Parathyroid adenoma (tissue), 2 donors: ENCODE measurements around the gene ARHGEF28.

Source experiments
- H2AFZ ChIP-seq: fragments of 300-600 bp; sonication (generic); one replicate; pipeline ENCODE4 v1.7.0; 2017; ENCODE audit warnings: antibody characterized with exemption, mild to moderate bottlenecking
- H3K27ac ChIP-seq: fragments of 300-600 bp; sonication (generic); one replicate; pipeline ENCODE4 v1.7.0; 2017
- H3K27me3 ChIP-seq: fragments of 300-600 bp; sonication (generic); one replicate; pipeline ENCODE4 v1.7.0; 2017; ENCODE audit warnings: low read length; ENCODE audit not compliant: control insufficient read depth, insufficient read depth
- H3K36me3 ChIP-seq: fragments of 300-600 bp; sonication (generic); one replicate; pipeline ENCODE4 v1.7.0; 2017; ENCODE audit warnings: low read length; ENCODE audit not compliant: control insufficient read depth, insufficient read depth
- H3K4me1 ChIP-seq: fragments of 300-600 bp; sonication (generic); one replicate; pipeline ENCODE4 v1.7.0; 2017; ENCODE audit warnings: control low read depth
- H3K4me2 ChIP-seq: fragments of 300-600 bp; sonication (generic); one replicate; pipeline ENCODE4 v1.7.0; 2017; ENCODE audit warnings: low read length
- H3K4me3 ChIP-seq: fragments of 300-600 bp; sonication (generic); one replicate; pipeline ENCODE4 v1.7.0; 2017; ENCODE audit warnings: low read depth, low read length
- H3K79me2 ChIP-seq: fragments of 300-600 bp; sonication (generic); one replicate; pipeline ENCODE4 v1.7.0; 2017; ENCODE audit warnings: control low read depth
- H3K9ac ChIP-seq: fragments of 300-600 bp; sonication (generic); one replicate; pipeline ENCODE4 v1.7.0; 2017; ENCODE audit warnings: mild to moderate bottlenecking
- H3K9me3 ChIP-seq: fragments of 300-600 bp; sonication (generic); one replicate; pipeline ENCODE4 v1.7.0; 2017; ENCODE audit warnings: low read length; ENCODE audit not compliant: control insufficient read depth
- CTCF ChIP-seq: fragments of 300-600 bp; sonication (generic); IDR thresholded peaks from one replicate; pipeline ENCODE4 v1.7.0; 2017; ENCODE audit warnings: antibody characterized with exemption, mild to moderate bottlenecking
- donor health status: primary hyperparathyroidism.

ARHGEF28 gene

GRCh38 chr5:73892806-73893205 is 266.8 kb downstream of the ARHGEF28 start:
- TF ChIP-seq CTCF: no peak
- no peaks in the 10 kb centered on the region for H3K36me3 ChIP-seq

GRCh38 chr5:73893813-73894212 is 267.8 kb downstream of the ARHGEF28 start:
- Histone ChIP-seq H3K4me1 (no peaks in the 10 kb centered on the region), H3K79me2 (no peaks in the 10 kb centered on the region), H3K27me3 (no peaks in the 10 kb centered on the region), H3K4me3 (no peak overlapping the region), H3K9ac (no peak overlapping the region), H3K27ac (no peak overlapping the region), H2AFZ (no peak overlapping the region), H3K4me2 (no peak overlapping the region), H3K36me3 (no peaks in the 10 kb centered on the region), H3K9me3 (no peaks in the 10 kb centered on the region)
- TF ChIP-seq CTCF: no peak

More at GRCh38 chr5:73892806-73893205, 266.8 kb downstream of the ARHGEF28 start:
- no peaks in the 10 kb centered on the region for H3K9me3 ChIP-seq
- no peak overlapping the region for H3K4me3 ChIP-seq
- H3K27ac ChIP-seq: no peak overlapping the region
- no peaks in the 10 kb centered on the region for H3K79me2 ChIP-seq
- no peak overlapping the region for H3K4me2 ChIP-seq
- H2AFZ ChIP-seq: no peak overlapping the region
- H3K27me3 ChIP-seq: no peaks in the 10 kb centered on the region
- H3K4me1 ChIP-seq: no peaks in the 10 kb centered on the region
- H3K9ac ChIP-seq: no peak overlapping the region

GRCh38 chr5:73894860-73895259 is 268.9 kb downstream of the ARHGEF28 start:
- H3K4me2 ChIP-seq: no peak overlapping the region
- no peaks in the 10 kb centered on the region for H3K79me2 ChIP-seq
- no peaks in the 10 kb centered on the region for H3K4me1 ChIP-seq
- no peak overlapping the region for H3K27ac ChIP-seq
- H3K9me3 ChIP-seq: no peaks in the 10 kb centered on the region
- no peak for TF ChIP-seq CTCF
- H3K27me3 ChIP-seq: no peaks in the 10 kb centered on the region
- H3K4me3 ChIP-seq: no peak overlapping the region
- H3K36me3 ChIP-seq: no peaks in the 10 kb centered on the region
- no peak overlapping the region for H2AFZ ChIP-seq
- no peak overlapping the region for H3K9ac ChIP-seq

- H3K9me3 ChIP-seq: no peaks in the 10 kb centered on the region
- no peaks in the 10 kb centered on the region for H3K27me3 ChIP-seq
- no peak overlapping the region for H3K4me3 ChIP-seq
- no peaks in the 10 kb centered on the region for H3K79me2 ChIP-seq
- no peak overlapping the region for H3K9ac ChIP-seq
- no peak for TF ChIP-seq CTCF
- H3K36me3 ChIP-seq: no peaks in the 10 kb centered on the region
- no peak overlapping the region for H2AFZ ChIP-seq
- no peaks in the 10 kb centered on the region for H3K4me1 ChIP-seq
- H3K4me2 ChIP-seq: no peak overlapping the region
- no peak overlapping the region for H3K27ac ChIP-seq
These were observed 269.5 kb downstream of the ARHGEF28 start for GRCh38 chr5:73895471-73895870.

GRCh38 chr5:73896097-73896496 is 270.1 kb downstream of the ARHGEF28 start:
- Histone ChIP-seq H3K4me3 (no peak overlapping the region), H3K36me3 (no peaks in the 10 kb centered on the region), H3K4me1 (no peaks in the 10 kb centered on the region), H3K27ac (no peak overlapping the region), H3K4me2 (no peak overlapping the region), H2AFZ (no peak overlapping the region), H3K27me3 (no peaks in the 10 kb centered on the region), H3K9ac (no peak overlapping the region), H3K9me3 (no peaks in the 10 kb centered on the region), H3K79me2 (no peaks in the 10 kb centered on the region)
- TF ChIP-seq CTCF: no peak
